DND-41 (cell line): ENCODE results near the gene RAB35.

Experiments
- ATAC-seq: fragments of 200-7000 bp; cut with Tn5 transposase; 3 replicates; pipeline ENCODE4 v1.9.1; 2021; ENCODE audit warnings: low read depth; ENCODE audit not compliant: insufficient read depth
- DNase-seq: peaks from one replicate; pipeline ENCODE4 v3.0.0-alpha.2; 2020
- H2AFZ ChIP-seq: 2 replicates; pipeline ENCODE4 v1.6.0; 2012; ENCODE audit warnings: low read depth, low read length
- H3K27ac ChIP-seq: 2 replicates; pipeline ENCODE4 v1.5.1; 2012; ENCODE audit warnings: low read length, inconsistent platforms
- H3K27me3 ChIP-seq: fragments of 200-600 bp; sonication (generic); 2 replicates; pipeline ENCODE4 v1.6.0; 2012; ENCODE audit warnings: low read length, mild to moderate bottlenecking, inconsistent platforms; ENCODE audit not compliant: insufficient read depth, poor library complexity
- H3K36me3 ChIP-seq: 2 replicates; pipeline ENCODE4 v1.5.1; 2012; ENCODE audit warnings: low read length, inconsistent platforms; ENCODE audit not compliant: insufficient read depth
- H3K4me1 ChIP-seq: 2 replicates; pipeline ENCODE4 v1.5.1; 2012; ENCODE audit warnings: mild to moderate bottlenecking, low read length; ENCODE audit not compliant: insufficient read depth
- H3K4me2 ChIP-seq: 2 replicates; pipeline ENCODE4 v1.6.0; 2012; ENCODE audit warnings: mild to moderate bottlenecking, moderate library complexity, low read length, inconsistent platforms; ENCODE audit not compliant: insufficient read depth
- H3K4me3 ChIP-seq, 2 experiments: fragments of 200-600 bp in 1 of 2; shearing (Covaris generic) in 1 of 2; 2 replicates each; pipeline ENCODE4 v1.5.1; 2012 to 2016; ENCODE audit warnings: inconsistent platforms in 2 of 2, low read length in 2 of 2, mild to moderate bottlenecking in 2 of 2, low read depth in 1 of 2, moderate library complexity in 1 of 2
- H3K79me2 ChIP-seq: 2 replicates; pipeline ENCODE4 v1.6.0; 2012; ENCODE audit warnings: low read length, inconsistent platforms; ENCODE audit not compliant: insufficient read depth
- H3K9ac ChIP-seq: 2 replicates; pipeline ENCODE4 v1.6.0; 2012; ENCODE audit warnings: low read depth, mild to moderate bottlenecking, inconsistent platforms, low read length, moderate library complexity
- H3K9me3 ChIP-seq: 2 replicates; pipeline ENCODE4 v1.5.1; 2012; ENCODE audit warnings: low read length, moderate library complexity, mild to moderate bottlenecking, inconsistent platforms; ENCODE audit not compliant: insufficient read depth, severe bottlenecking
- H4K20me1 ChIP-seq: 2 replicates; pipeline ENCODE4 v1.6.0; 2012; ENCODE audit warnings: low read length; ENCODE audit not compliant: insufficient read depth
- EZH2 ChIP-seq: IDR thresholded peaks from 3 replicates; pipeline ENCODE4 v1.6.1; 2012; ENCODE audit warnings: borderline replicate concordance, low read depth, mild to moderate bottlenecking, moderate library complexity, low read length, inconsistent platforms; ENCODE audit not compliant: severe bottlenecking
- TF ChIP-seq, protein P1 (sequence below): IDR thresholded peaks from 2 replicates; pipeline ENCODE4 v1.5.1; 2012; ENCODE audit warnings: borderline replicate concordance, low read length, moderate library complexity, mild to moderate bottlenecking; ENCODE audit not compliant: poor library complexity, severe bottlenecking; ENCODE audit errors: extremely low read depth

The RAB35 gene

DNA sequence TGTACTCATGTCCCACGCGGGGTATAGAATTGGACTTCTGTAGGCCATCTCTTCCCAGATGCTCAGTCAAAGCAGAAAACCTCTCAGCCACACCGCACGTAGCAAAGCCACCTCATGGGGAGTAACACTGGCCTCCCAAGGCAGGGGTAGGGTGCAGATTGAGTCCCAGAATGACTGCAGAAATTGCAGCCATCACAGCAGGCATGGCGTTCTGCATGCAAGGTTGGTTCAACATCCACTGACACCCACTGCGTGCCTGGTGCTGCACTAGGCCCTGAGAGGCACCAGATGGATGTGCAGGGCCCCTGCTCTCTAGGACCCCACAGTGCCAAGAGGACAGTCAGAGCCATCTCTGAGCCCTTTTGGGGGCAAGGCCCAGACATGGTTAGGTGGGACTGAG lies 39.9 kb downstream of the RAB35 start:
- Histone ChIP-seq H4K20me1 (no peaks in the 10 kb centered on the region), H3K4me2 (no peak overlapping the region), H3K27ac (no peak overlapping the region), H3K9ac (no peak overlapping the region), H3K9me3 (no peaks in the 10 kb centered on the region), H3K4me1 (no peaks in the 10 kb centered on the region), H3K36me3 (no peaks in the 10 kb centered on the region), H3K79me2 (no peaks in the 10 kb centered on the region), H3K27me3 (no peaks in the 10 kb centered on the region), H2AFZ (no peak overlapping the region), H3K4me3 (no peak overlapping the region)
- ATAC-seq (no peak), DNase-seq (no peak)
- TF ChIP-seq, protein P1, sequence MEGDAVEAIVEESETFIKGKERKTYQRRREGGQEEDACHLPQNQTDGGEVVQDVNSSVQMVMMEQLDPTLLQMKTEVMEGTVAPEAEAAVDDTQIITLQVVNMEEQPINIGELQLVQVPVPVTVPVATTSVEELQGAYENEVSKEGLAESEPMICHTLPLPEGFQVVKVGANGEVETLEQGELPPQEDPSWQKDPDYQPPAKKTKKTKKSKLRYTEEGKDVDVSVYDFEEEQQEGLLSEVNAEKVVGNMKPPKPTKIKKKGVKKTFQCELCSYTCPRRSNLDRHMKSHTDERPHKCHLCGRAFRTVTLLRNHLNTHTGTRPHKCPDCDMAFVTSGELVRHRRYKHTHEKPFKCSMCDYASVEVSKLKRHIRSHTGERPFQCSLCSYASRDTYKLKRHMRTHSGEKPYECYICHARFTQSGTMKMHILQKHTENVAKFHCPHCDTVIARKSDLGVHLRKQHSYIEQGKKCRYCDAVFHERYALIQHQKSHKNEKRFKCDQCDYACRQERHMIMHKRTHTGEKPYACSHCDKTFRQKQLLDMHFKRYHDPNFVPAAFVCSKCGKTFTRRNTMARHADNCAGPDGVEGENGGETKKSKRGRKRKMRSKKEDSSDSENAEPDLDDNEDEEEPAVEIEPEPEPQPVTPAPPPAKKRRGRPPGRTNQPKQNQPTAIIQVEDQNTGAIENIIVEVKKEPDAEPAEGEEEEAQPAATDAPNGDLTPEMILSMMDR, result no peak
- no peak for TF ChIP-seq EZH2

DNA sequence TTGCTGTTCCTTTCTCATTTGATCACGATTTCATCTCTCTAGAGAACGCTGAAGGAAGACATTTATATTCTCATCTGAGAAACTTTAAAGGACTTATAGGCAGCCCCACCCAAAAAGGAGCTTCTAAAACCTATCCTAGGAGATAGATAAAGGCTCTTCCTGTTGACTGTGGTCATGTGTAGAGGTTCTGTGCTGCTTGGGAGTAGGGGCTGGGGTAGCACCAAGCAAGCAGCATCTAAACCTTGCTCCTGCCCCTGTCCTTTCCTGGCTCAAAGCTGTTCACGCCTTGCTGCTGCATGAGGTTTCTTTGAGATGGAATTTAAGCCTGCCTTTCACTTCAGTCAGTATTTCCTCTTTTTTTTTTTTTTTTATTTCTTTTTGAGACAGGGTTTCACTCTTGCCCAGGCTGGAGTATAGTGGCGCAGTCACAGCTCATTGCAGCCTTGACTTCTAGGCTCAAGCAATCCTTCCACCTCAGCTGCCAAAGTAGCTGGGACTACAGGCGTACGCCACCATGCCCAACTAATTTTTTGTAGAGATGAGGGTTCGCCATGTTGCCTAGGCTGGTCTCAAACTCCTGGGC lies 41.4 kb downstream of the RAB35 start:
- no peaks in the 10 kb centered on the region for H4K20me1 ChIP-seq
- H2AFZ ChIP-seq, result no peak overlapping the region
- no peak overlapping the region for H3K9ac ChIP-seq
- no peaks in the 10 kb centered on the region for H3K79me2 ChIP-seq
- H3K9me3 ChIP-seq, result no peaks in the 10 kb centered on the region
- no peak for ATAC-seq
- H3K4me3 ChIP-seq, result no peak overlapping the region
- no peaks in the 10 kb centered on the region for H3K4me1 ChIP-seq
- no peak overlapping the region for H3K4me2 ChIP-seq
- TF ChIP-seq, protein P1, result no peak
- no peak for TF ChIP-seq EZH2
- no peak for DNase-seq
- H3K27ac ChIP-seq, result no peak overlapping the region
- no peaks in the 10 kb centered on the region for H3K27me3 ChIP-seq
- no peaks in the 10 kb centered on the region for H3K36me3 ChIP-seq

DNA sequence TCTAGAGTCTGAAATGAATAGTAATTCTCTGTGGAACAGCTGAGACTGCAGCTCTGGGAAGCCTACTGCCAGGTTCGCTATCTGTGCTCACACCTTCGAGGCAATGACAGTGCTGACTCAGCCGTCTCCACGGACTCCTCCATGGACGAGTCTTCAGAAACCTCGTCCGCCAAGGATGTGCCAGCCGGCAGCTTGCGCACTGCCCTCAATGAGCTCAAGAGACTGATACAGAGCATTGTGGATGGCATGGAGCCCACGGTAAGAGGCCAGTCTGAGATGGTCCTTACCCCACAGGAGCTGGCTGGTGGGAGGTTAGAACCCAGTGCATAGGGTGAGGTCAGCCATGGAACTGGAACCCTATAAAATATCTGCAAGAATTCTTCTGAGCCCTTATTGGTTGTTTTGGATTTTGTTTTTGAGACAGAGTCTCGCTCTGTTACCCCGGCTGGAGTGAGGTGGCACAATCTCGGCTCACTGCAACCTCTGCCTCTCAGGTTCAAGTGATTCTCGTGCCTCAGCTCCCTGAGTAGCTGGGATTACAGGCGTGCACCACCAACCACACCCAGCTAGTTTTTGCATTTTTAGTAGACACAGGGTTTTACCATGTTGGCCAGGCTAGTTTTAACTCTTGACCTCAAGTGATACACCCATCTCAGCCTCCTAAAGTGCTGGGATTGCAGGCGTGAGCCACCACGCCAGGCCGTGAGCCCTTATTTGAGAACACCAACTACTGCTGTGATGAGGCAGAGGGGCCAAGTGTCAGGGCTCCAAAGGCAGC lies 43.9 kb downstream of the RAB35 start:
- Histone ChIP-seq H3K4me1 (no peaks in the 10 kb centered on the region), H3K27ac (no peak overlapping the region), H2AFZ (no peak overlapping the region), H3K79me2 (no peaks in the 10 kb centered on the region), H3K9ac (no peak overlapping the region), H3K4me2 (no peak overlapping the region), H3K27me3 (no peaks in the 10 kb centered on the region), H4K20me1 (no peaks in the 10 kb centered on the region), H3K4me3 (no peak overlapping the region), H3K36me3 (no peaks in the 10 kb centered on the region), H3K9me3 (no peaks in the 10 kb centered on the region)
- TF ChIP-seq, protein P1, result no peak
- no peak for TF ChIP-seq EZH2
- DNase-seq, result no peak
- ATAC-seq, result no peak
